Hepatocyte (in vitro differentiated cells): ENCODE measurements around the gene PLPP4. TPM values are rescaled to one million over a fixed set of nuclear protein-coding genes. Genes with fewer than 3 reads are reported as not detected.

Source experiments
- DNase-seq: peaks from one replicate; pipeline ENCODE4 v3.0.0-alpha.2; 2016; ENCODE audit warnings: low spot score
- H2AFZ ChIP-seq: fragments of 200-600 bp; sonication (generic); 2 replicates; pipeline ENCODE4 v1.6.0; 2016; ENCODE audit warnings: antibody characterized with exemption, mild to moderate bottlenecking
- H3K27ac ChIP-seq: fragments of 200-600 bp; sonication (generic); 2 replicates; pipeline ENCODE4 v1.5.1; 2016; ENCODE audit warnings: mild to moderate bottlenecking
- H3K27me3 ChIP-seq: fragments of 200-600 bp; sonication (generic); 2 replicates; pipeline ENCODE4 v1.6.1; 2016
- H3K36me3 ChIP-seq: fragments of 200-600 bp; sonication (generic); replicated peaks from 2 replicates; pipeline ENCODE4 v1.5.1; 2016; ENCODE audit warnings: low read depth; ENCODE audit not compliant: insufficient read depth
- H3K4me1 ChIP-seq: fragments of 200-600 bp; sonication (generic); 2 replicates; pipeline ENCODE4 v1.5.1; 2016; ENCODE audit warnings: mild to moderate bottlenecking, moderate library complexity; ENCODE audit not compliant: insufficient read depth
- H3K4me2 ChIP-seq: fragments of 200-600 bp; sonication (generic); 2 replicates; pipeline ENCODE4 v1.6.0; 2016
- H3K4me3 ChIP-seq: fragments of 200-600 bp; sonication (generic); 2 replicates; pipeline ENCODE4 v1.5.1; 2016; ENCODE audit warnings: mild to moderate bottlenecking
- H3K79me2 ChIP-seq: fragments of 200-600 bp; sonication (generic); 2 replicates; pipeline ENCODE4 v1.6.0; 2017; ENCODE audit warnings: mild to moderate bottlenecking
- H3K9me2 ChIP-seq: fragments of 200-600 bp; sonication (generic); replicated peaks from 2 replicates; pipeline ENCODE4 v1.6.0; 2017; ENCODE audit warnings: mild to moderate bottlenecking; ENCODE audit not compliant: insufficient read depth
- H3K9me3 ChIP-seq: fragments of 200-600 bp; sonication (generic); 2 replicates; pipeline ENCODE4 v1.5.1; 2016; ENCODE audit warnings: low read depth, mild to moderate bottlenecking
- H4K20me1 ChIP-seq: fragments of 200-600 bp; sonication (generic); 2 replicates; pipeline ENCODE4 v1.6.0; 2016; ENCODE audit warnings: mild to moderate bottlenecking; ENCODE audit not compliant: insufficient read depth, poor library complexity, severe bottlenecking
- EZH2 ChIP-seq: fragments of 200-600 bp; sonication (generic); IDR thresholded peaks from 2 replicates; pipeline ENCODE4 v1.6.1; 2016; ENCODE audit warnings: antibody characterized with exemption, mild to moderate bottlenecking, borderline replicate concordance
- EZH2phosphoT487 ChIP-seq: fragments of 200-600 bp; sonication (generic); IDR thresholded peaks from one replicate; pipeline ENCODE4 v1.6.1; 2018; ENCODE audit warnings: antibody characterized with exemption, mild to moderate bottlenecking, low read depth, moderate library complexity; ENCODE audit not compliant: unreplicated experiment, severe bottlenecking
- WGBS: methylation state at CpG from one replicate; pipeline ENCODE4 v1.1.6; 2016; ENCODE audit warnings: low lambda C conversion rate; ENCODE audit errors: missing lambda C conversion rate; 5-methylcytosine and 5-hydroxymethylcytosine counted together
- polyA plus RNA-seq: library from polyadenylated mRNA; unstranded; fragments of >200 nt; fragmentation: Nextera tagmentation; extraction: Ambion mirVana; gene quantifications from 2 replicates; pipeline ENCODE4 v1.2.1, GENCODE V29; 2016
- total RNA-seq: library from RNA; depleted of rRNA; stranded (reverse); fragments of >200 nt; gene quantifications from 2 replicates; pipeline ENCODE4 v1.2.3, GENCODE V29; 2014
- TF ChIP-seq, protein P1 (sequence below): fragments of 200-600 bp; sonication (generic); IDR thresholded peaks from 2 replicates; pipeline ENCODE4 v1.5.1; 2016; ENCODE audit warnings: antibody characterized with exemption, mild to moderate bottlenecking; ENCODE audit not compliant: poor library complexity

PLPP4 gene
- total and polyA plus RNA-seq, 2 experiments from 2014 or later = 3.4 to 10.8 TPM

- H2AFZ ChIP-seq = no peak overlapping the region
- peaks cover 63% of the 10 kb centered on the region for H3K27me3 ChIP-seq
- H3K4me1 ChIP-seq = peaks cover 7% of the 10 kb centered on the region
- no peak overlapping the region for H3K4me2 ChIP-seq
- H3K9me2 ChIP-seq = no peaks in the 10 kb centered on the region
- WGBS = 90% methylated on average over 7 of the region's 7 CpGs
- H3K27ac ChIP-seq = no peak overlapping the region
- no peak overlapping the region for H3K4me3 ChIP-seq
- H3K9me3 ChIP-seq = no peaks in the 10 kb centered on the region
- no peaks in the 10 kb centered on the region for H4K20me1 ChIP-seq
- H3K36me3 ChIP-seq = no peaks in the 10 kb centered on the region
- no peak for DNase-seq
- TF ChIP-seq, protein P1, sequence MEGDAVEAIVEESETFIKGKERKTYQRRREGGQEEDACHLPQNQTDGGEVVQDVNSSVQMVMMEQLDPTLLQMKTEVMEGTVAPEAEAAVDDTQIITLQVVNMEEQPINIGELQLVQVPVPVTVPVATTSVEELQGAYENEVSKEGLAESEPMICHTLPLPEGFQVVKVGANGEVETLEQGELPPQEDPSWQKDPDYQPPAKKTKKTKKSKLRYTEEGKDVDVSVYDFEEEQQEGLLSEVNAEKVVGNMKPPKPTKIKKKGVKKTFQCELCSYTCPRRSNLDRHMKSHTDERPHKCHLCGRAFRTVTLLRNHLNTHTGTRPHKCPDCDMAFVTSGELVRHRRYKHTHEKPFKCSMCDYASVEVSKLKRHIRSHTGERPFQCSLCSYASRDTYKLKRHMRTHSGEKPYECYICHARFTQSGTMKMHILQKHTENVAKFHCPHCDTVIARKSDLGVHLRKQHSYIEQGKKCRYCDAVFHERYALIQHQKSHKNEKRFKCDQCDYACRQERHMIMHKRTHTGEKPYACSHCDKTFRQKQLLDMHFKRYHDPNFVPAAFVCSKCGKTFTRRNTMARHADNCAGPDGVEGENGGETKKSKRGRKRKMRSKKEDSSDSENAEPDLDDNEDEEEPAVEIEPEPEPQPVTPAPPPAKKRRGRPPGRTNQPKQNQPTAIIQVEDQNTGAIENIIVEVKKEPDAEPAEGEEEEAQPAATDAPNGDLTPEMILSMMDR = no peak
- TF ChIP-seq EZH2phosphoT487 = no peak
- no peaks in the 10 kb centered on the region for H3K79me2 ChIP-seq
Observed at GRCh38 chr10:120455004-120455403, 2.0 kb upstream of the PLPP4 start.

DNA sequence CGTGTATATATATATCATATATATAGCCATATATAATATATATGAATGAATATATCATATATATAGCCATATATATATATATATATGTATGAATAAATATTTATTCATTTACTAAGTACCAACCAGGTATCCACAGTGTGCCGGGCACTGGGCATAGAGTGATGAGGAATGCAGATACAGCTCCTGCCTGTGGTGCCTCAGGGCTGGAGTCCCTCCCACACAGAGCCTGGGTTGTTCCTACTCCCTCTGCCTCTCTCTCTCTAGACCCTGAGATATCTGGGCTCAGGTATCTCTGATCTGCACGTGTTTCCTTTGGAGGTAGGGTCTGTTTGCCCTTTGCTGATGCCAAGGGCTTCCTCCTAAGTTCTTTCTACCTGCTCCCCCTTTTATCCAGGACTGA, 1.4 kb upstream of the PLPP4 start:
- Histone ChIP-seq H3K4me1 (peaks cover 7% of the 10 kb centered on the region), H3K4me3 (no peak overlapping the region), H3K79me2 (no peaks in the 10 kb centered on the region), H3K9me3 (no peaks in the 10 kb centered on the region), H2AFZ (no peak overlapping the region), H3K27ac (no peak overlapping the region), H3K4me2 (peak overlapping the region; percentile 97), H3K36me3 (no peaks in the 10 kb centered on the region), H3K9me2 (no peaks in the 10 kb centered on the region), H4K20me1 (no peaks in the 10 kb centered on the region), H3K27me3 (peaks cover 68% of the 10 kb centered on the region)
- TF ChIP-seq EZH2phosphoT487 = no peak
- TF ChIP-seq, protein P1 = no peak
- no peak for TF ChIP-seq EZH2
- 47% methylated on average over 3 of the region's 3 CpGs for WGBS
- no peak for DNase-seq

DNA sequence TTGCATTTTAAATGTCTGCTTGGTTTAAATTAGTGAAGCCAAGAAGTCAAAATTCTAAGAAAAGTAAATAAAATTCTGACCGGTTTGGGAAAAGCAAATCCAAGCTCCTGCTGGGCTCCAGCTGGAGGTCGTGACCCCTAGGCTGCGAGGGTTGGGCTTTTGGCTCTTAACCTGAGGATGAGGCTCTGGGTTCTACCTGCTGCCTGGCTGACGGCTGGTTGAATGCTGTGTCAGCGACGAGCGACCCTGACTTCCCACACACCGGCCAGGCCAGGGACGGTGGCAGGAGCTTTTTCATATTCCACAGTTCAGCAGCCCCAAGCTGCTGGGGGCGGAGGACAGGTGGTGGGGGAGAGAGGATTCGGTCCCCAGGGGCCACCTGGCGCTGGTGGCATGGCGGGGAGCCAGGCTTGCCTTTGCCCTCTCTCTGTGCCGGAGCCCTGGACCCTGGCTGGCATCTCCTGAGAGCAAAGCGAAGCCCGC, 843 bp upstream of the PLPP4 start:
- Histone ChIP-seq H3K79me2 (no peaks in the 10 kb centered on the region), H3K4me2 (peak overlapping the region; percentile 97), H3K27ac (no peak overlapping the region), H3K4me1 (peaks cover 7% of the 10 kb centered on the region), H3K4me3 (peak overlapping the region; percentile 36), H4K20me1 (no peaks in the 10 kb centered on the region), H3K9me2 (no peaks in the 10 kb centered on the region), H3K27me3 (peaks cover 72% of the 10 kb centered on the region), H3K36me3 (no peaks in the 10 kb centered on the region), H2AFZ (peak overlapping the region; percentile 63), H3K9me3 (no peaks in the 10 kb centered on the region)
- DNase-seq = no peak
- WGBS = 9% methylated on average over 16 of the region's 16 CpGs
- TF ChIP-seq EZH2phosphoT487 (no peak), EZH2 (peak; percentile 43)
- TF ChIP-seq, protein P1 = no peak
